SU-DHL-6 (cell line): ENCODE measurements around the gene CD207.

Source experiments
- EZH2phosphoT487 ChIP-seq: fragments of 200-600 bp; sonication (generic), shearing (Covaris generic); conservative IDR thresholded peaks from 2 replicates; pipeline ENCODE4 v1.6.1; 2018; ENCODE audit warnings: mild to moderate bottlenecking, antibody characterized with exemption, low read length, moderate library complexity, mixed read lengths
- TF ChIP-seq, protein P1 (sequence below): fragments of 200-600 bp; sonication (generic); IDR thresholded peaks from one replicate; pipeline ENCODE4 v1.5.1; 2017; ENCODE audit warnings: antibody characterized with exemption, mild to moderate bottlenecking, low read length, moderate library complexity; ENCODE audit not compliant: insufficient read depth, poor library complexity, severe bottlenecking

DNA sequence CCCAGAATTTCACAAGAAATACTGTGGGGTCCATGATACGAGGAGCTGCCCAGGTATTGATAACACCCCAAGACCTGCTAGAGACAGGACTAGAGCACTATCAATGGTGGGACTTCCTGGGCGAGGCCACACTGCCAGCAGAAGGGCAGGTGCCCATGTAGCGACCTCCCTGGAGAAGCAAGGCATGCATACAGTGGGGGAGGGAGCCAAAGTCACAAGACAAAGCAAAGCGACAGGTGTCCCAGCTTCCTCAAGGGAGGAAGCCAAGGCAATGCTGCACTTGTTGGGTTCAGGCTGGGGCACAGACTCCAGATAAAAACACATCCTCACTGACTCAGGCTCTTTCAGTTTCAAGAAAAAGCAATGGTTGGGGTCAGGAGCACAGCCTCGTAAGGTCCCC is 7.5 kb downstream of the CD207 start:
- TF ChIP-seq, protein P1, sequence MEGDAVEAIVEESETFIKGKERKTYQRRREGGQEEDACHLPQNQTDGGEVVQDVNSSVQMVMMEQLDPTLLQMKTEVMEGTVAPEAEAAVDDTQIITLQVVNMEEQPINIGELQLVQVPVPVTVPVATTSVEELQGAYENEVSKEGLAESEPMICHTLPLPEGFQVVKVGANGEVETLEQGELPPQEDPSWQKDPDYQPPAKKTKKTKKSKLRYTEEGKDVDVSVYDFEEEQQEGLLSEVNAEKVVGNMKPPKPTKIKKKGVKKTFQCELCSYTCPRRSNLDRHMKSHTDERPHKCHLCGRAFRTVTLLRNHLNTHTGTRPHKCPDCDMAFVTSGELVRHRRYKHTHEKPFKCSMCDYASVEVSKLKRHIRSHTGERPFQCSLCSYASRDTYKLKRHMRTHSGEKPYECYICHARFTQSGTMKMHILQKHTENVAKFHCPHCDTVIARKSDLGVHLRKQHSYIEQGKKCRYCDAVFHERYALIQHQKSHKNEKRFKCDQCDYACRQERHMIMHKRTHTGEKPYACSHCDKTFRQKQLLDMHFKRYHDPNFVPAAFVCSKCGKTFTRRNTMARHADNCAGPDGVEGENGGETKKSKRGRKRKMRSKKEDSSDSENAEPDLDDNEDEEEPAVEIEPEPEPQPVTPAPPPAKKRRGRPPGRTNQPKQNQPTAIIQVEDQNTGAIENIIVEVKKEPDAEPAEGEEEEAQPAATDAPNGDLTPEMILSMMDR = no peak
- no peak for TF ChIP-seq EZH2phosphoT487
